Measurements from ENCODE around the gene CRYGC. TPM values are rescaled to one million over a fixed set of nuclear protein-coding genes. Genes with fewer than 3 reads are reported as not detected.

Gene CRYGC
- total and polyA plus RNA-seq, 2 of the 13 experiments (the other 11 are each of a cell fraction or from before 2014, with no cell fraction given) = 0.20 to 0.27 TPM

GRCh38 chr2:208147759-208148158 lies 18.1 kb upstream of the CRYGC start:
- DNase-seq (ENCODE audit: low spot score) = no peak
- no peak for FAIRE-seq
- 29% methylated on average over 3 of the region's 3 CpGs for WGBS (ENCODE audit: low lambda C conversion rate)
- in situ Hi-C loops (cut with HindIII; ENCODE audit: extremely low pct_ligation_motif_present, low pct_unique_long_range_greater_than_20kb) = no loop called here
- TF ChIP-seq CTCF (CRISPR knock-in tag; IDR thresholded peaks at IDR 0.05) = peak; percentile 30
- no peak for TF ChIP-seq ZBTB49 (CRISPR knock-in tag; IDR thresholded peaks at IDR 0.05; ENCODE audit: borderline replicate concordance)
- peak; percentile 31; the same call in 1 of the 2 replicates for TF ChIP-seq STAG1 (CRISPR knock-in tag; IDR thresholded peaks at IDR 0.05)
- Histone ChIP-seq H3K4me2 (ENCODE audit: low read depth, low read length) (no peak overlapping the region), H3K36me3 (replicated peaks in 1 of 2; ENCODE audit: control insufficient read depth in 1 of 2, insufficient read depth in 2 of 2, low read length in 2 of 2) (no peaks in the 10 kb centered on the region), H4K20me1 (ENCODE audit: insufficient read depth, low read length) (no peaks in the 10 kb centered on the region), H3K4me1 (ENCODE audit: insufficient read depth, low read length) (peaks cover 11% of the 10 kb centered on the region), H3K27me3 (ENCODE audit: control insufficient read depth in 1 of 2, insufficient read depth in 2 of 2, low read length in 2 of 2) (peaks cover 0 to 5% of the 10 kb centered on the region in 2 experiments; a peak in 1 of 5 replicates), H3K27ac (ENCODE audit: extremely low read length, insufficient read depth, low read length) (no peak overlapping the region), H3K79me2 (ENCODE audit: insufficient read depth, low read length) (no peaks in the 10 kb centered on the region), H3K9me3 (ENCODE audit: low read length) (no peaks in the 10 kb centered on the region), H2AFZ (ENCODE audit: low read length) (no peak overlapping the region), H3K4me3 (replicated peaks in 1 of 3; ENCODE audit: insufficient read depth in 1 of 3, low read depth in 2 of 3, low read length in 3 of 3) (no peak overlapping the region), H3K9ac (ENCODE audit: insufficient read depth, low read depth, low read length) (no peak overlapping the region)
- POLR2A ChIA-PET = no interaction called here
- no TSS peak for BruUV-seq (replicated peaks)
- ATAC-seq = peak; percentile 48; the same call in 2 of the 3 replicates
- CTCF ChIA-PET (ENCODE audit: low intra/inter-chr PET ratio, low total read pairs) = no interaction called here
- intact Hi-C loops (cut with micrococcal nuclease; ENCODE audit: unreplicated experiment) = no loop called here

- H3K4me3 ChIP-seq (replicated peaks in 1 of 3; ENCODE audit: insufficient read depth in 1 of 3, low read depth in 2 of 3, low read length in 3 of 3) = no peak overlapping the region
- H2AFZ ChIP-seq (ENCODE audit: low read length) = no peak overlapping the region
- DNase-seq (ENCODE audit: low spot score) (no peak), ATAC-seq (no peak), FAIRE-seq (no peak)
- peaks cover 0 to 5% of the 10 kb centered on the region in 2 experiments; a peak in 1 of 5 replicates for H3K27me3 ChIP-seq (ENCODE audit: control insufficient read depth in 1 of 2, insufficient read depth in 2 of 2, low read length in 2 of 2)
- H4K20me1 ChIP-seq (ENCODE audit: insufficient read depth, low read length) = no peaks in the 10 kb centered on the region
- no peaks in the 10 kb centered on the region for H3K9me3 ChIP-seq (ENCODE audit: low read length)
- BruUV-seq (replicated peaks) = no TSS peak
- H3K36me3 ChIP-seq (replicated peaks in 1 of 2; ENCODE audit: control insufficient read depth in 1 of 2, insufficient read depth in 2 of 2, low read length in 2 of 2) = no peaks in the 10 kb centered on the region
- intact Hi-C loops (cut with micrococcal nuclease; ENCODE audit: unreplicated experiment) (no loop called here), in situ Hi-C loops (cut with HindIII; ENCODE audit: extremely low pct_ligation_motif_present, low pct_unique_long_range_greater_than_20kb) (no loop called here)
- CTCF ChIA-PET (ENCODE audit: low intra/inter-chr PET ratio, low total read pairs) = no interaction called here
- H3K4me2 ChIP-seq (ENCODE audit: low read depth, low read length) = no peak overlapping the region
- H3K27ac ChIP-seq (ENCODE audit: extremely low read length, insufficient read depth, low read length) = no peak overlapping the region
- no peak overlapping the region for H3K9ac ChIP-seq (ENCODE audit: insufficient read depth, low read depth, low read length)
- POLR2A ChIA-PET = no interaction called here
- H3K4me1 ChIP-seq (ENCODE audit: insufficient read depth, low read length) = peaks cover 18% of the 10 kb centered on the region
- H3K79me2 ChIP-seq (ENCODE audit: insufficient read depth, low read length) = no peaks in the 10 kb centered on the region
- TF ChIP-seq KIAA2018 (CRISPR knock-in tag; IDR thresholded peaks at IDR 0.05; ENCODE audit: borderline replicate concordance) (no peak), ZNF883 (CRISPR knock-in tag; IDR thresholded peaks at IDR 0.05; ENCODE audit: not compliant biosample characterization) (no peak)
Observed at GRCh38 chr2:208147008-208147407, 17.4 kb upstream of the CRYGC start.

All from HepG2 (cell line).